Measurements from ENCODE around the gene TACC3. TPM values are rescaled to one million over a fixed set of nuclear protein-coding genes. Genes with fewer than 3 reads are reported as not detected.

Gene TACC3
- polyA plus RNA-seq, 3 donors, result 1.9 to 16.8 (median 7.1) TPM

GRCh38 chr4:1718095-1718850 lies 3.0 kb upstream of the TACC3 start:
- H3K27ac ChIP-seq (ENCODE audit: low read depth, low read length), result no peak overlapping the region
- 49 to 78% (median 68%) methylated on average over 31 of the region's 31 CpGs for WGBS, 3 donors

GRCh38 chr4:1720163-1720983 lies 948 bp upstream of the TACC3 start:
- WGBS, 3 donors, result 1 to 2% (median 1%) methylated on average over 63 to 79 of the region's 79 CpGs
- peak overlapping the region; percentile 19 for H3K27ac ChIP-seq (ENCODE audit: low read depth, low read length)

GRCh38 chr4:1721666-1722550 lies 587 bp downstream of the TACC3 start:
- 4 to 6% (median 6%) methylated on average over 44 to 61 of the region's 61 CpGs for WGBS, 3 donors
- H3K27ac ChIP-seq (ENCODE audit: low read depth, low read length), result no peak overlapping the region

- WGBS, 3 donors, result 43 to 58% (median 44%) methylated on average over 18 of the region's 18 CpGs
- H3K27ac ChIP-seq (ENCODE audit: low read depth, low read length), result no peak overlapping the region
Observed at GRCh38 chr4:1722551-1723118, 1.3 kb downstream of the TACC3 start.

- H3K27ac ChIP-seq (ENCODE audit: low read depth, low read length), result peak overlapping the region; percentile 6
- WGBS, 3 donors, result 50 to 75% (median 59%) methylated on average over 12 of the region's 12 CpGs
Observed at GRCh38 chr4:1723131-1723801, 1.9 kb downstream of the TACC3 start.

GRCh38 chr4:1725521-1725920 lies 4.2 kb downstream of the TACC3 start:
- no peak overlapping the region for H3K27ac ChIP-seq (ENCODE audit: low read depth, low read length)
- 89 to 95% (median 92%) methylated on average over 10 of the region's 10 CpGs for WGBS, 3 donors

GRCh38 chr4:1726146-1726934 lies 5.0 kb downstream of the TACC3 start:
- 52 to 54% (median 53%) methylated on average over 17 of the region's 17 CpGs for WGBS, 3 donors
- no peak overlapping the region for H3K27ac ChIP-seq (ENCODE audit: low read depth, low read length)

GRCh38 chr4:1727117-1728031 lies 6.1 kb downstream of the TACC3 start:
- H3K27ac ChIP-seq (ENCODE audit: low read depth, low read length), result no peak overlapping the region

GRCh38 chr4:1728061-1728980 lies 7.0 kb downstream of the TACC3 start:
- 78 to 87% (median 80%) methylated on average over 31 of the region's 31 CpGs for WGBS, 3 donors
- no peak overlapping the region for H3K27ac ChIP-seq (ENCODE audit: low read depth, low read length)

More at GRCh38 chr4:1727117-1728031, 6.1 kb downstream of the TACC3 start:
- 33 to 68% (median 38%) methylated on average over 18 of the region's 18 CpGs for WGBS, 3 donors

GRCh38 chr4:1730532-1731135 lies 9.3 kb downstream of the TACC3 start:
- H3K27ac ChIP-seq (ENCODE audit: low read depth, low read length), result no peak overlapping the region
- 92 to 94% (median 94%) methylated on average over 16 of the region's 16 CpGs for WGBS, 3 donors

GRCh38 chr4:1731180-1731579 lies 9.9 kb downstream of the TACC3 start:
- 93 to 94% (median 94%) methylated on average over 10 of the region's 10 CpGs for WGBS, 3 donors
- H3K27ac ChIP-seq (ENCODE audit: low read depth, low read length), result no peak overlapping the region

- 95 to 97% (median 97%) methylated on average over 10 of the region's 10 CpGs for WGBS, 3 donors
Observed at GRCh38 chr4:1732911-1733310, 11.6 kb downstream of the TACC3 start.

GRCh38 chr4:1735215-1735614 lies 13.9 kb downstream of the TACC3 start:
- WGBS, 3 donors, result 92 to 95% (median 93%) methylated on average over 20 of the region's 20 CpGs

More at GRCh38 chr4:1732911-1733310, 11.6 kb downstream of the TACC3 start:
- no peak overlapping the region for H3K27ac ChIP-seq (ENCODE audit: low read depth, low read length)

GRCh38 chr4:1736812-1737211 lies 15.5 kb downstream of the TACC3 start:
- H3K27ac ChIP-seq (ENCODE audit: low read depth, low read length), result no peak overlapping the region
- WGBS, 3 donors, result 93 to 97% (median 95%) methylated on average over 13 of the region's 13 CpGs

More at GRCh38 chr4:1735215-1735614, 13.9 kb downstream of the TACC3 start:
- H3K27ac ChIP-seq (ENCODE audit: low read depth, low read length), result no peak overlapping the region

- WGBS, 3 donors, result 98% methylated on average over 15 of the region's 15 CpGs
- H3K27ac ChIP-seq (ENCODE audit: low read depth, low read length), result no peak overlapping the region
Observed at GRCh38 chr4:1737666-1738065, 16.3 kb downstream of the TACC3 start.

All from adipose tissue (tissue), 3 donors.